Adrenal gland (tissue), 5 donors: ENCODE measurements around the gene SPAG8.

Source experiments
- CTCF ChIP-seq, 6 experiments: fragments of 450-650 bp in 4 of 6; fragments of 200-600 bp in 2 of 6; sonication (generic) in 1 of 6; IDR thresholded peaks; 1 replicate in 5 of 6; 2 replicates in 1 of 6; pipeline versions ENCODE4 v1.5.1 to v1.8.0; 2016 to 2021; ENCODE audit warnings: antibody characterized with exemption in 6 of 6, mild to moderate bottlenecking in 2 of 6, moderate library complexity in 1 of 6
- POLR2A ChIP-seq, 2 donors: fragments of 450-650 bp; IDR thresholded peaks; one replicate each; pipeline ENCODE4 v1.6.1; 2017; ENCODE audit warnings: antibody characterized with exemption in 2 of 2, mild to moderate bottlenecking in 2 of 2, moderate library complexity in 1 of 2
- donor health status: DM: no; HTN: no; CAD: no.

GRCh38 chr9:35800530-35800929, 11.5 kb downstream of the SPAG8 start:
- no peak for TF ChIP-seq CTCF (IDR thresholded peaks at IDR 0.05)
- no peak for TF ChIP-seq POLR2A (IDR thresholded peaks at IDR 0.05)
